HUES6 (cell line): ENCODE data around the gene ITIH3.
"Not testable (repeated sequence)": the region's sequence is repeated elsewhere in the genome, so short reads cannot be mapped to it uniquely, and the experiment has no call there.

Experiments used
- H3K27ac ChIP-seq: 2 replicates; pipeline ENCODE4 v1.7.0; 2013; ENCODE audit warnings: low read depth, mild to moderate bottlenecking, low read length, inconsistent platforms
- H3K27me3 ChIP-seq: 2 replicates; pipeline ENCODE4 v1.6.1; 2013; ENCODE audit warnings: low read length; ENCODE audit not compliant: control insufficient read depth, insufficient read depth
- H3K36me3 ChIP-seq: 2 replicates; pipeline ENCODE4 v1.6.1; 2013; ENCODE audit warnings: low read length; ENCODE audit not compliant: control insufficient read depth, insufficient read depth
- H3K4me1 ChIP-seq: 2 replicates; pipeline ENCODE4 v1.6.1; 2013; ENCODE audit warnings: low read length; ENCODE audit not compliant: control insufficient read depth, insufficient read depth
- H3K4me3 ChIP-seq: 2 replicates; pipeline ENCODE4 v1.5.1; 2013; ENCODE audit warnings: low read depth, low read length
- H3K9ac ChIP-seq: one replicate; pipeline ENCODE4 v1.6.1; 2013; ENCODE audit warnings: mild to moderate bottlenecking, low read length
- H3K9me3 ChIP-seq: 2 replicates; pipeline ENCODE4 v1.6.1; 2013; ENCODE audit warnings: low read depth, low read length; ENCODE audit not compliant: control insufficient read depth, insufficient read depth

Gene ITIH3

DNA sequence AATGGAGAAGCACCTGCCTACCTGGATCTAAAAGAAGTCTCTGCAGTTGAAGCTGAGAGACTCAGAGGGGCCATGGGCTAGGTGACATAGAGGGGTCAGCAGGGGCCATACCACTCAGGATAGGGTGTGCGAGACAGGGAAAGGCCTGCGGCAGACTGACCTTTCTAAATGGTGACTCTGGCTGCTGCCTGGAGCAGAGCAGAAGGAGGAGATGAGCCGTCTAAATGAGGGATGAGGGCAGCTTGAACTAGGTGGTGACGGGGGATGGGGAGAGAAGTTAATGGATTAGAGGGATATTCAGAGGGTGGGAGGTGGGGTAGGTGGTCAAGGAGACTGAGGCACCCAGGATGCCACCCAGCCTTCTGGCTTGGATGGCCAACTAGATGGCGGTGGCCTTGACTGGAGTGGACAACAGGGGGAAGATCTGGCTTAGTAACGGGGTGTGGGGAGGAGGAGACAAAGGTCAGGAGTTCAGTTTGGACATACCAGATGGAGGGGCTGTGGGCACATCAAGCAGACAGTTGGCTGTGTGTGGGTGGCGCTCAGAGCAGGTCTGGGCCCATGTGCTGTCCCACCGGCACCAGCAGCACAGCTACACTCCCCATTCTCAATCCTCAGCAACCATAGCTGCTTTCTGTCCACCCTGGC is 20.4 kb upstream of the ITIH3 start:
- Histone ChIP-seq H3K36me3 (no peaks in the 10 kb centered on the region), H3K9me3 (no peaks in the 10 kb centered on the region), H3K4me1 (peaks cover 8% of the 10 kb centered on the region), H3K27ac (no peak overlapping the region), H3K27me3 (no peaks in the 10 kb centered on the region), H3K4me3 (no peak overlapping the region), H3K9ac (no peak overlapping the region)

DNA sequence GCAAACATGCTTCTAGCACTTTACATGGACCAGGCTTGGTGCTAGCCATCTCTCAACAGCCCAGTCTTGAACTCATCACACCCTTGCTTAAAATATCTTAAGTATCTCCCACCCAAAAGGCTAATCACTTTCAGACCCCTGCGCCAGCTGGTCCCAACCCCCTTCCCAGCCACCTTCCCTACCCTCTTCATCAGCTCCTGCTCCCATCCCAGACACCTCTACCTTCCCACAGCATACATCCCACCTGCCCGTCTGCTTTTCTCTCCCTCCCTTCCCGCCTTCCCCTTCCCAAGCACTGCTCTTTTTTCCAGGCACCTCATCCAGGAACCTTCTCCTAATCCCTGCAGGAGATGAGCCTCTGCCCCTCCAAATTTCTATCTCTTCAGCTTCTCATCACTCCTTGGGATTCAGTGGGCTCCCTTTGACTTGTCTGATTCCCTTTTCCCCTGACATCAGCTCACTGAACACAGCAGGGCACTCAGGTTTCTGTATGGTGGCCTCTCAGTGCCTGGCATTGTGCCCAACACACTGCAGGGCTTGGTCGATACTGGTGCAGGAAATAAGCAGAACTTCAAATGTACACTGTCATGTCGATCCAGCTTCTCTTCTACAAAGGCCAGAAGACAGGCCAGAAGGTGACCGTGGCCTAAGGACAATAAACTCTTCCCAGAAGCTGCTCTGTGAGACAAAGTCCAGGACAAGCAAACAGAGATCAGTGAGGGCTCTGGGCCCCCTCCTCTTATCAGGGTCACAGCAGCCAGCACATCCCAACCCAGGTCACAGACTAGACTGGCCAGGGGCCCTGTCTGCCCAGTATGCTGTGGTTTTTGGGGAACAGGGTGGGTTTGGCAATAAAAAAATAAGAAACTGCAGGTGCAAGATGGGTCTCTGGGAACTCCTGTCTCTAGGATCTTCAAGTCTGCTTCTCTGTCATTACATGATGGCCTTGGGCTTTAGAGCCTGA is 19.4 kb upstream of the ITIH3 start:
- Histone ChIP-seq H3K36me3 (no peaks in the 10 kb centered on the region), H3K27me3 (peaks cover 4% of the 10 kb centered on the region; the same call in 1 of the 2 replicates), H3K9ac (no peak overlapping the region), H3K9me3 (no peaks in the 10 kb centered on the region), H3K27ac (no peak overlapping the region), H3K4me1 (no peaks in the 10 kb centered on the region), H3K4me3 (no peak overlapping the region)

DNA sequence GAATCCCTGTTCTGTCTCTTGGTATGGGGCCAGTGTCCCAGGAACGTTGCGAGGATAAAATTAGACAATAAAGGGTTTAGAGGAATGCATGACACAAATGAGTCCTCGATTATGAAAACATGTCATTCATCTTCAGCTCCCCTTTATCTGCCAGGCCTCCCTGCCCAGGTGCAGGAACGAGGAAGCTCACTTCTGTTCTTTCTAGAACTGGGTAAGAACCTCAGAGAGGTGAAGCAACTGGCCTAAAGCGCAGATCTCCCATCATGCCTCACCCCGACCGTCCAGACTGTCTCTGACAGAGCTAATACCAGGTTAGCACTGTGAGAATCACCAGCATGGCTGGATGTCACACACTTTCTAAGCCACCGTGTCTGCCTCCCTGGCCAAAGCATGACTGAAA is 18.7 kb upstream of the ITIH3 start:
- no peaks in the 10 kb centered on the region for H3K9me3 ChIP-seq
- H3K4me3 ChIP-seq = no peak overlapping the region
- H3K27me3 ChIP-seq = peaks cover 8% of the 10 kb centered on the region; the same call in 1 of the 2 replicates
- H3K9ac ChIP-seq = no peak overlapping the region
- no peaks in the 10 kb centered on the region for H3K4me1 ChIP-seq
- no peak overlapping the region for H3K27ac ChIP-seq
- H3K36me3 ChIP-seq = no peaks in the 10 kb centered on the region

DNA sequence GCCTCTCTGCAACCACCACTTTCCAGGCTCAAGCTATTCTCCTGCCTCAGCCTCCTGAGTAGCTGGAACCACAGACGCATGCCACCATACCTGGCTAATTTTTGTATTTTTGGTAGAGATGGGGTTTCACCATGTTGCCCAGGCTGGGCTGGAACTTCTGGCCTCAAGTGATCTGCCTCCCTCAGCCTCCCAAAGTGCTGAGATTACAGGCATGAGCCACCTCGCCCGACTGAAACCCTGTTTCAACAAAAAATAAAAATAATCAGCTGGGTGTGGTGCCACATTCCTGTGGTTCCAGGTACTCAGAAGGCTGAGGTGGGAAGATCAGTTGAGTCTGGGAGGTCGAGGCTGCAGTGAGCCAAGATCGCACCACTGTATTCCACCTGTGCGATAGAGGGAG is 18.1 kb upstream of the ITIH3 start:
- not testable (repeated sequence) for H3K36me3 ChIP-seq, H3K27me3 ChIP-seq, H3K4me3 ChIP-seq, H3K9me3 ChIP-seq, H3K4me1 ChIP-seq, H3K9ac ChIP-seq, H3K27ac ChIP-seq

DNA sequence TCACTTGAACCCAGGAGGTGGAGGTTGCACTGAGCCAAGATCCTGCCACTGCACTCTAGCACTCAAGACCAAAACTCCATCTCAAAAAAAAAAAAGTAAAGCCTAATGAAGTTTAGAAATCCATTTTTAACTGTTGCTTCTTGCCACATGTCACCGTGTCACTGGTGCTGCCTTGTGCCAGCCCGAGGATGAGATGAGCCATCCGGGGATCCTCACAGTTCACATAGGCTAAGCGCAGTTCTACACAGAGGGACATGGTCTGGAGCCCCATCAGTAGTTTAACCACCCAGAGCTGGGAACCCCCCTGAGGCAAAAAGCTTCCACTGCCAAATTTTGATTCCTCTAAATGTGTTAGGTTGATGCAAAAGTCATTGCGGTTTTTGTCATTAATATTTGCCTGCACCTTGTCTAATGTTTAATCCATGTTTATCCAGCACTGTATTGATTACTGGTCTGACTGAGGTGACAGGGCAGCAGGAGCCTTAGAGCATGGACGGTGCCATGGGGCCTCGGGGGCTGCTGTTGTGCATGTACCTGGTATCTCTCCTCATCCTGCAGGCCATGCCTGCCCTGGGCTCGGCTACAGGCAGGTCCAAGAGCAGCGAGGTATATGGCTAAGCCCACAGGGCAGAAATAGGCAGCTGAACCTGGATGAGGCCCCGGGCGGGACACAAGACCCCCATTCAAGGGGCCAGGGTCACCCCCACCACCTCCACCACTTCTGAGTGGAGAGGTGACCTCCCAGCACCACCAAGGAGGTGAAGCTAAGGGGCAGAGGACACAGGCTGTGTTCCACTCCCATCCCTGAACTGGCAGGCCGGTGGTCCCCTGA is 17.3 kb upstream of the ITIH3 start, which contains the start of gene ITIH1:
TSS of gene ITIH1 (plus strand) at position 473 of the 832 bp plus-strand sequence. CDS start at position 490, 17 bp downstream.
- Histone ChIP-seq H3K4me1 (peaks cover 6% of the 10 kb centered on the region; the same call in 1 of the 2 replicates), H3K9ac (no peak within 1 kb of the TSS), H3K36me3 (no peaks in the 10 kb centered on the region), H3K27ac (no peak within 1 kb of the TSS), H3K4me3 (no peak within 1 kb of the TSS), H3K9me3 (no peaks in the 10 kb centered on the region), H3K27me3 (peaks cover 8% of the 10 kb centered on the region; the same call in 1 of the 2 replicates)

DNA sequence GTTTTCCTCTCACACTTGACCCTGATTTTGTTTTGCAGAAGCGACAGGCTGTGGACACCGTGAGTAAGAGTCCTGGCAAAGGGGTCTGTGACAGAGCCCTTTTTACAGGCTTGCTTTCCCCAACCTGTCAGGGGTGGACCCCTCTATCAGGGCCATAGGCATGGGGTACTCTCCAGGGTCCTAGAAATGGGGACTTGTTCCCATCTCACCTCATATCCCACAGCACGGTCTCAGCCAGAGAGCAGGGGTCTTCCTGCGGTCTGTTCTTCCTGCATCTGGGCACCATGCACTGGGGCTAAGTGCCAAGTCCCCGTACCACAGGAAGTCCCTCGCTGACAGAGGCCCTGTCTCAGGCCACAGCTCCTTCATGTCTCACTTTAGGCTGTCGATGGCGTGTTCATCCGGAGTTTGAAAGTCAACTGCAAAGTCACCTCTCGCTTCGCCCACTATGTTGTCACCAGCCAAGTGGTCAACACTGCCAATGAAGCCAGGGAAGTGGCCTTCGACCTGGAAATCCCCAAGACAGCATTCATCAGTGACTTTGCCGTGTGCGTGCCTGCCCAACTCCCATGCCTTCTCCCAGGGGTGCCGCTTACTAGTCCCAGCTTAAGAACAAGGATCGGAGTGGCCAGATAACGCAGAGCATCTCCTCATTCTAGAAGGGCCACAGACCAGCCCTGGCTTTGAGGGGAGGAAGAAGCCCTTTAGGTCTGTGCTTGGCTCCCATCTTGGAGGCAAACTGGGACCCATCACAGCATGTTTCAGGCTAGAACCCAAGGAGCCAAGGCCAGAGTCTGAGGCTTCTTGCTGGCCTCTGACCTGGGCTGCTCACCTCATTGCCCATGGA is 16.4 kb upstream of the ITIH3 start:
- no peak overlapping the region for H3K4me3 ChIP-seq
- H3K4me1 ChIP-seq = peaks cover 7% of the 10 kb centered on the region; the same call in 1 of the 2 replicates
- H3K9me3 ChIP-seq = no peaks in the 10 kb centered on the region
- no peaks in the 10 kb centered on the region for H3K36me3 ChIP-seq
- H3K9ac ChIP-seq = no peak overlapping the region
- peaks cover 8% of the 10 kb centered on the region; the same call in 1 of the 2 replicates for H3K27me3 ChIP-seq
- no peak overlapping the region for H3K27ac ChIP-seq

DNA sequence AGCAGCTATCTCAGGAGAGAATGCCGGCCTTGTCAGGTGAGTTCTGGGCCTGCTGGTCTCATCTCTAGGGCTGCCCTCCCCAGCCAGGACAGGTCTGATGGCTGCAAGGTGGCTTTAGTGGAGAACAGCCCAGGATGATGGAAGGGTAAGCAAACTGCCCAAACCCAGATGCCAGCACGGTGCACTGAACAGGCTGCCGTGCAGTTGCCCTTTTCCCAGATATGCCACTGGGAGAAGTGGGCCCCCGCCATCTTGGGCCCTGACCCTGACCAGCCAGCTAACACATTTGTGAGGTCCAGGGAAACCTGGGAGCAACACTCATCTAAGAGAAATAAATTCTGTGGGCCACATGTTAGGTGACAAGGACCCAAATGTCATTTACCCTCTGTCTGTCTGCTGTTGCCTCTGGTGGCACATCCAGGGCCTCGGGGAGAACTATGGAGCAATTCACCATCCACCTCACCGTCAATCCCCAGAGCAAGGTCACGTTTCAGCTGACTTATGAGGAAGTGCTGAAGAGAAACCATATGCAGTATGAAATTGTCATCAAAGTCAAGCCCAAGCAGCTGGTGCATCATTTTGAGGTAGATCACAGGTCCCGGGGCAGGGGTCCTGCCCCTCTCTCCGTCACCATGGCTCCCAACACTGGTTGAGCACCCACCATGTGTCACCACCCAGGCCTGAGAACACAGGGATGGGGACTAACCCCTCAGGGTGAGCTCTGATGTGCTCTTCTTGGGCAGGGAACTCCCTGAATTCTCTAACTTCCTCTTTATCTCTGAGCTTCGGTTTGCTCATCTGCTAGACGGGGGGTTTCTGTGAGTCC is 15.4 kb upstream of the ITIH3 start:
- peaks cover 7% of the 10 kb centered on the region; the same call in 1 of the 2 replicates for H3K4me1 ChIP-seq
- no peak overlapping the region for H3K4me3 ChIP-seq
- H3K27ac ChIP-seq = no peak overlapping the region
- peaks cover 8% of the 10 kb centered on the region; the same call in 1 of the 2 replicates for H3K27me3 ChIP-seq
- no peak overlapping the region for H3K9ac ChIP-seq
- H3K36me3 ChIP-seq = no peaks in the 10 kb centered on the region
- H3K9me3 ChIP-seq = no peaks in the 10 kb centered on the region

DNA sequence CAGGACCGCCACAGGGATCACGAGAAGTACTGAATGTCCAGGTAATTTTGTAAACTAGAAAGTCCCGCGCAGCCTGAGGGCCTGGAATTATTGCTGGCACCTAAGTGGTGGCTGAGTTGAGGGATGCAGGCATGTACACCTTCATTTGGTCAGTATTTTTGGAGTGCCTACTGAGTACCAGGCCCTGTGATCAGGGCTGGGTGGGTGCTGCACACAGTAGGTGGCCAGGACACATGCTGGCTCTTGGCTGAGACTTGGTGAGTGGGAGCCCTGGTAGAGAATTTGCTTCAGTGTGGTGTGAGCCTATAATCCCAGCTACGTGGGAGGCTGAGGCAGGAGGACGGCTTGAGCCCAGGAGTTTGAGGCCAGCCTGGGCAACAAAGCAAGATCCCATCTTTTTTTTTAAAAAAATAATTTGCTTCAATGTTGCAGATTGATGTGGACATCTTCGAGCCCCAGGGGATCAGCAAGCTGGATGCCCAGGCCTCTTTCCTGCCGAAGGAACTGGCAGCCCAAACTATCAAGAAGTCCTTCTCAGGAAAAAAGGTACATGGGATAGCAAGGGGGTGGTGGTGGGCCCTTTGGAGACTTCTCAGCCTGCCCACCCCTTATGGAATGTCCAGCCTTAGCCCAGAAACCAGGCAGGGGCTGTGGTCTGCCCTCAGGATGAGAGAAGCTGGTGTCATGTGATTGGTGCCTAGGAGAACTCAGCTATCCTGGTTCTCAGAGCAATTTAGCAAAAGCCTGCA is 14.6 kb upstream of the ITIH3 start:
- Histone ChIP-seq H3K9me3 (no peaks in the 10 kb centered on the region), H3K4me1 (peaks cover 7% of the 10 kb centered on the region; the same call in 1 of the 2 replicates), H3K27me3 (peaks cover 8% of the 10 kb centered on the region; the same call in 1 of the 2 replicates), H3K4me3 (no peak overlapping the region), H3K9ac (no peak overlapping the region), H3K27ac (no peak overlapping the region), H3K36me3 (no peaks in the 10 kb centered on the region)

DNA sequence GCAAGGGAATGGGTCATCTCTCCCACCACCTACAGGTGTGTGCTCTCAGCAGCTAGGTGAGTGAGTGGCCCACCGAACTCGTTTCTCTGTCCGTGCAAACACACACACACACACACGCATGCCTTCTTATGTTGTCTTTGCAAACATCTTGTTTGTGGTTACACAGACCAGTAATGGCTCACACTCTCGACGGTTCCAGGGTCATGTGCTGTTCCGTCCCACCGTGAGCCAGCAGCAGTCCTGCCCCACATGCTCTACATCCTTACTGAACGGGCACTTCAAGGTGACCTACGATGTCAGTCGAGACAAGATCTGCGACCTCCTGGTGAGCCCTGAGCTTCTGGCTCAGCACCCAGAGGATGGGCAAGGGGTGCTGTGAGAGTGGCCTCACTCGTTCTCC is 12.9 kb upstream of the ITIH3 start:
- no peak overlapping the region for H3K9ac ChIP-seq
- H3K9me3 ChIP-seq = no peaks in the 10 kb centered on the region
- no peak overlapping the region for H3K27ac ChIP-seq
- H3K36me3 ChIP-seq = no peaks in the 10 kb centered on the region
- peaks cover 8% of the 10 kb centered on the region; the same call in 1 of the 2 replicates for H3K27me3 ChIP-seq
- peaks cover 7% of the 10 kb centered on the region; the same call in 1 of the 2 replicates for H3K4me1 ChIP-seq
- no peak overlapping the region for H3K4me3 ChIP-seq
